ENCODE data around the gene PRDM5. TPM values are rescaled to one million over a fixed set of nuclear protein-coding genes. Genes with fewer than 3 reads are reported as not detected.

Gene PRDM5
- total and polyA plus RNA-seq, 10 of the 15 experiments (the other 5 are each of a cell fraction or from before 2014, with no cell fraction given) = 0.07 TPM; not detected in 9

GRCh38 chr4:120714417-120715010 is 208.0 kb downstream of the PRDM5 start:
- RAD21 ChIA-PET (ENCODE audit: unreplicated experiment) = no interaction called here
- DNase-seq (ENCODE audit: low read depth, low spot score) (no peak), ATAC-seq (no peak), FAIRE-seq (no peak)
- no peaks in the 10 kb centered on the region for H3K4me1 ChIP-seq (ENCODE audit: control insufficient read depth, insufficient read depth, low read length)
- POLR2A ChIA-PET = no interaction called here
- no peaks in the 10 kb centered on the region for H3K9me3 ChIP-seq (replicated peaks; ENCODE audit: control insufficient read depth, insufficient read depth, low read length)
- no peaks in the 10 kb centered on the region for H3K79me2 ChIP-seq (ENCODE audit: control insufficient read depth, insufficient read depth, low read length)
- SMC1A ChIA-PET (ENCODE audit: uncharacterized antibody, unreplicated experiment) = interaction anchor here (0.9 kb wide), 1 partner anchor 13 kb away, joined by 3 read pairs; no protein-coding TSS in a partner anchor
- H3K27me3 ChIP-seq (replicated peaks in 1 of 2; ENCODE audit: control insufficient read depth in 2 of 2, insufficient read depth in 2 of 2, low read length in 1 of 2) = no peaks in the 10 kb centered on the region
- BruUV-seq (replicated peaks) = no TSS peak
- intact Hi-C loops (cut with micrococcal nuclease; ENCODE audit: unreplicated experiment) = loop anchor here (5.0 to 10.0 kb wide), 3 partner anchors 383 to 640 kb away; no protein-coding TSS in a partner anchor
- in situ Hi-C loops (cut with MboI) = no loop called here
- 0% methylated on average over 4 of the region's 4 CpGs for WGBS (ENCODE audit: insufficient coverage, insufficient replicate concordance, low lambda C conversion rate, missing lambda C conversion rate)
- no peak overlapping the region for H3K4me2 ChIP-seq (ENCODE audit: control insufficient read depth, insufficient read depth)
- no peaks in the 10 kb centered on the region for H4K20me1 ChIP-seq (ENCODE audit: control insufficient read depth, insufficient read depth)
- H3K4me3 ChIP-seq = no peak overlapping the region
- no peak overlapping the region for H3K9ac ChIP-seq (ENCODE audit: control insufficient read depth, insufficient read depth, low read length)
- H3K36me3 ChIP-seq (ENCODE audit: control insufficient read depth in 2 of 2, insufficient read depth in 2 of 2, low read length in 1 of 2) = no peaks in the 10 kb centered on the region
- no peak overlapping the region for H2AFZ ChIP-seq (ENCODE audit: control insufficient read depth, low read depth, low read length)
- no peak overlapping the region for H3K27ac ChIP-seq (ENCODE audit: control insufficient read depth, insufficient read depth)
- CTCF ChIA-PET = interaction anchor here (1.0 kb wide), 1 partner anchor 13 kb away, joined by 3 read pairs; no protein-coding TSS in a partner anchor
- no peak for TF ChIP-seq ZBTB4 (CRISPR knock-in tag; IDR thresholded peaks at IDR 0.05)
- no peak for TF ChIP-seq CEBPB (IDR thresholded peaks at IDR 0.05; ENCODE audit: borderline replicate concordance in 1 of 2, low read depth in 2 of 2, low read length in 2 of 2)
- no peak for TF ChIP-seq PRDM15 (CRISPR knock-in tag; IDR thresholded peaks at IDR 0.05)
- no peak for TF ChIP-seq POLR2AphosphoS5 (IDR thresholded peaks at IDR 0.05; ENCODE audit: low read length)
- no peak for TF ChIP-seq TCF3 (IDR thresholded peaks at IDR 0.05; ENCODE audit: borderline replicate concordance, insufficient read depth, low read depth, low read length)
- no peak for TF ChIP-seq NFYA (IDR thresholded peaks at IDR 0.05; ENCODE audit: borderline replicate concordance, low read depth, low read length)
- no peak for TF ChIP-seq RCOR1 (conservative IDR thresholded peaks at IDR 0.05; ENCODE audit: low read depth, low read length)
- no peak for TF ChIP-seq RB1 (IDR thresholded peaks at IDR 0.05; ENCODE audit: borderline replicate concordance)
- TF ChIP-seq E2F4 (IDR thresholded peaks at IDR 0.05; ENCODE audit: low read depth, low read length) = no peak
- TF ChIP-seq TARDBP (IDR thresholded peaks at IDR 0.05; ENCODE audit: borderline replicate concordance) = no peak
- no peak for TF ChIP-seq HCFC1 (IDR thresholded peaks at IDR 0.05; ENCODE audit: low read length)
- no peak for TF ChIP-seq CHD4 (IDR thresholded peaks at IDR 0.05)
- TF ChIP-seq MTA3 (IDR thresholded peaks at IDR 0.05; ENCODE audit: borderline replicate concordance, low read length) = no peak
- TF ChIP-seq NR2C1 (IDR thresholded peaks at IDR 0.05) = no peak
- no peak for TF ChIP-seq KLF5 (IDR thresholded peaks at IDR 0.05; ENCODE audit: partially characterized antibody)
- TF ChIP-seq RUNX3 (IDR thresholded peaks at IDR 0.05; ENCODE audit: low read length) = no peak
